KBM-7 (cell line): ENCODE results near the gene PANK1.
"Not testable (repeated sequence)": the region's sequence is repeated elsewhere in the genome, so short reads cannot be mapped to it uniquely, and the experiment has no call there.

Experiments used
- DNase-seq: peaks from one replicate; pipeline ENCODE4 v3.0.0-alpha.2; 2015
- in situ Hi-C: fragments of 300-500 bp; cut with MboI; formaldehyde crosslinking; loops from 2 replicates; pipeline ENCODE4 v1.14.3; 2020; ENCODE audit warnings: low sequenced_read_pairs, low pct_unique_long_range_greater_than_20kb, mixed read lengths

Gene PANK1

GRCh38 chr10:89552213-89552612, 92.8 kb downstream of the PANK1 start:
- in situ Hi-C loops = loop anchor here (25.0 kb wide), 1 partner anchor 115 kb away; no protein-coding TSS in a partner anchor
- no peak for DNase-seq

- no peak for DNase-seq
- in situ Hi-C loops = loop anchor here (25.0 kb wide), 1 partner anchor 113 kb away; no protein-coding TSS in a partner anchor
Observed at GRCh38 chr10:89550509-89550908, 94.5 kb downstream of the PANK1 start.

GRCh38 chr10:89549510-89549909, 95.5 kb downstream of the PANK1 start:
- DNase-seq = no peak
- in situ Hi-C loops = no loop called here

GRCh38 chr10:89548673-89549072, 96.4 kb downstream of the PANK1 start:
- DNase-seq = no peak
- in situ Hi-C loops = no loop called here

- in situ Hi-C loops = no loop called here
- no peak for DNase-seq
Observed at GRCh38 chr10:89547853-89548513, 97.1 kb downstream of the PANK1 start.

- in situ Hi-C loops, DNase-seq: not testable (repeated sequence)
Observed at GRCh38 chr10:89546651-89547050, 98.4 kb downstream of the PANK1 start.

DNA sequence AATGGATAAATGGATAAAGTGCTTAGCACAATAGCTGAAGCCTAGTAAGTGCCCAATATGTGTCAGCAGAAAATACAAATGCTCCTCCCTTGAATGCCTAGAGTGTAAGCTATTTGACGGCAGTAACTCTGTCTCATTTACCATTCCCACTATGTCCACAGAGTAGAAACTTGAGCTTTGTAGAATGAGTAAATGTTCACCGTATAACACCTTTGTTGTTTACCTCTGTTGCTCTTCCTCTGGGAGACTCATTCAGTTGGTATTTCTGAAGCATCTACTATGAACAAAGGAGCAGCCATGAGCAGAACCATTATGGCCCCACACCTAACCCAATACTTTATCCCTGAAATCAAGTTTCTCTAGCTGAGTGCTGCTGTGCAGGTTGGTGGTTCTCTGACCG, 101.2 kb downstream of the PANK1 start:
- in situ Hi-C loops = no loop called here
- DNase-seq = no peak

GRCh38 chr10:89540420-89540949, 104.6 kb downstream of the PANK1 start:
- DNase-seq = no peak
- in situ Hi-C loops = no loop called here

DNA sequence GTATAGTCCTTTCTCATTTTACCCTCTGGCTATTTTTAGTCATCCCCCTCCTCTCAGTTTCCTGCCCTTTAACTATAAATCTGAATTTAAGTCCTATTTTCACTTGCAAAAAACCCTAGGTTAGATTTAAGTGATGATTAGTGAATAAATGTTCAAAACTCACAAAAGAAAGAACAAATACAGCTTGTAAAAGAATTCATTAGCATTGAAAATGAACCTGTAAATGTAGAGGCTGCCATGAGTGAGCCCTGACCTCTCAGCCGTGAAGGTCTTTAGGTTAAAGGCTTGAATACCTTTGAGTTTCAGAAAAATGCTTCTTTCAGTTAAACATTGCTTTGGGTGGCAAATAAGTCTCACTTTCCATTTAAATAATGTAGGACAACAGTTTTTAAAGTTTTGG, 107.7 kb downstream of the PANK1 start:
- in situ Hi-C loops = no loop called here

DNA sequence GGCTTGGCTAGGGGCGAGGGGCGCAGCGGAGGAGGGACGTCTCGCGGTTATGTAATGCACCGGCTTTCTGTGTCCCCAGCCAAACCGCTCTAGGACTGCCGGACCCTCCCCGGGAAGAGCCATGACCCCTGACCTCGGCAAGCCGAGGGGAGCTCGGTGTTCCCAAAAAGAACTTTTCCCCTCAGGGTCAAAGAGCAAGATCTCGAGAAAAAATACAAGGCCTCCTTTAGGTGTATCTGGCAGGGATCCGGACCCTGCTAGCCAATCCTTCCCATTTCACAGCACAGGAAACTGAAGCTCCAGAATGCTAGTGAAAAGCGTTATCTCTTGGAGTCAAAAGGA, 109.1 kb downstream of the PANK1 start:
- no peak for DNase-seq
- in situ Hi-C loops = no loop called here

More for the DNA sequence above, 107.7 kb downstream of the PANK1 start:
- DNase-seq = no peak

- in situ Hi-C loops = no loop called here
- DNase-seq = no peak
Observed at GRCh38 chr10:89535171-89536012, 109.7 kb downstream of the PANK1 start, which contains the start of gene SLC16A12. SLC16A12 (minus strand) TSS chr10:89535594; CDS start chr10:89462578, 73,016 bp downstream.

GRCh38 chr10:89534826-89535166, 110.2 kb downstream of the PANK1 start:
- in situ Hi-C loops = no loop called here
- no peak for DNase-seq
